RWPE1 (cell line): ENCODE results near the gene TUBA3E.
"Not testable (repeated sequence)": the region's sequence is repeated elsewhere in the genome, so short reads cannot be mapped to it uniquely, and the experiment has no call there.

Experiments
- CTCF ChIA-PET: fragments of 350-600 bp; sonication (Branson Sonifier 250); formaldehyde crosslinking; extraction: SDS; loops from one replicate; lab custom pipeline; 2021; lab: Yijun Ruan, JAX
- POLR2A ChIA-PET: fragments of 400-600 bp; formaldehyde crosslinking; extraction: SDS; loops from one replicate; lab custom pipeline; 2020; ENCODE audit warnings: antibody characterized with exemption; ENCODE audit not compliant: low non-redundant PET; lab: Yijun Ruan, JAX
- DNase-seq: peaks from one replicate; pipeline ENCODE4 v3.0.0; 2012; ENCODE audit warnings: low spot score
- H3K27ac ChIP-seq: fragments of 450-650 bp; 2 replicates; pipeline ENCODE4 v1.5.1; 2017
- TF ChIP-seq, protein P1 (sequence below): fragments of 450-650 bp; conservative IDR thresholded peaks from 2 replicates; pipeline ENCODE4 v1.5.1; 2017; ENCODE audit warnings: low read depth, mild to moderate bottlenecking

TUBA3E gene

GRCh38 chr2:130152816-130153595 is 45.2 kb downstream of the TUBA3E start:
- H3K27ac ChIP-seq, result no peak overlapping the region
- TF ChIP-seq, protein P1, sequence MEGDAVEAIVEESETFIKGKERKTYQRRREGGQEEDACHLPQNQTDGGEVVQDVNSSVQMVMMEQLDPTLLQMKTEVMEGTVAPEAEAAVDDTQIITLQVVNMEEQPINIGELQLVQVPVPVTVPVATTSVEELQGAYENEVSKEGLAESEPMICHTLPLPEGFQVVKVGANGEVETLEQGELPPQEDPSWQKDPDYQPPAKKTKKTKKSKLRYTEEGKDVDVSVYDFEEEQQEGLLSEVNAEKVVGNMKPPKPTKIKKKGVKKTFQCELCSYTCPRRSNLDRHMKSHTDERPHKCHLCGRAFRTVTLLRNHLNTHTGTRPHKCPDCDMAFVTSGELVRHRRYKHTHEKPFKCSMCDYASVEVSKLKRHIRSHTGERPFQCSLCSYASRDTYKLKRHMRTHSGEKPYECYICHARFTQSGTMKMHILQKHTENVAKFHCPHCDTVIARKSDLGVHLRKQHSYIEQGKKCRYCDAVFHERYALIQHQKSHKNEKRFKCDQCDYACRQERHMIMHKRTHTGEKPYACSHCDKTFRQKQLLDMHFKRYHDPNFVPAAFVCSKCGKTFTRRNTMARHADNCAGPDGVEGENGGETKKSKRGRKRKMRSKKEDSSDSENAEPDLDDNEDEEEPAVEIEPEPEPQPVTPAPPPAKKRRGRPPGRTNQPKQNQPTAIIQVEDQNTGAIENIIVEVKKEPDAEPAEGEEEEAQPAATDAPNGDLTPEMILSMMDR, result no peak
- CTCF ChIA-PET, result no interaction called here
- POLR2A ChIA-PET, result no interaction called here
- DNase-seq, result no peak

DNA sequence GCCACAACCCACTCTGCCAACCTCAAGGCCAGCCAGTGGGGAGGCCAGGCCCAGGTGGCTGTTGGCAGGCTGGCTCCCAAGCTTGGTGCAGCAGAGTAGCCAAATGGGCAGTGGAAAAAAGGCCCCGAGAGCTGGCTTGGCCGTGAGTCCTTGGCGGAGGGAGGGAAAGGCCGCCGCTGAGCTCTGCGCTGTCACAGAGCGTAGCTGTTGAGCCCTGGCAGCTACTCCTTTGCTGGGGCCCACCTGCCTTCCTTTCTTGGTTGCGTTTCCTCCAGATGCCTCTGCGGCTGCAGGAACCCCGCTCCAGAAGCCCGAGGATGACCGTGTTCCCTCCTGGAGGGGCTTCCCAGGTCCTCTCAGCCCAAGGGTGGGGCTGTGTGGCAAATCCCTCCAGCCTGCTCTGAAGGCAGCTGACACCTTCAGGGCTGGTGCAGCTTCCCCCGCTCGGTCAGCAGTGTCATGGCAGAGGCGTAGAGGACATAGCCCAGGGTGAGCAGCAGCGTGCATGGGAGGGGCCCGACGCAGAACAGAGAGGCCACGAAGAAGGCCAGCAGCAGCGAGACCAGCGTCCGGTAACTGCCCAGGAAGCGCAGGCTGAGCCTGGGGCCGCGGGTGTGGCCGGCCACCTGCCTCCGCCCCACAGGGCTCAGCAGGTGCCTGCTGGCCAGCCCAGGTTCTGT is 46.0 kb downstream of the TUBA3E start:
- DNase-seq, H3K27ac ChIP-seq, POLR2A ChIA-PET: not testable (repeated sequence)
- CTCF ChIA-PET, result interaction anchor here (0.6 kb wide), 1 partner anchor 222 kb away, joined by 3 read pairs; no protein-coding TSS in a partner anchor

DNA sequence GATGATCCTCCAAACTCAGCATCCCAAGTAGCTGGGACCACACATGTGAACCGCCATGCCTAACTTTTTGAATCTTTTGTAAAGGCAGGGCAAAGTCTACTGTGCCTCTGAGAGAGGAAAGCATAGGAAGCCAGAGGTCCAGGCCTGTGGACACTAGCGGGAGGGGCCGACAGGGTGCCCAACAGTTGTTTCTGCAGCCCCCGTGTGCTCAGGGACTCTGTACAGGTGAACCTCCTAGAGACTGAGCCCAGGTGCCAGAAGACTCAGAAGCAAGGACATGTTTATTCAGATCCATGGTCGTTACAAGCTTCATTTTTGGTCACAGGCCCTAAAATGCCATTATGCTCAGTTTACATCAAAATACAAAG is 47.1 kb downstream of the TUBA3E start:
- POLR2A ChIA-PET, H3K27ac ChIP-seq, DNase-seq, CTCF ChIA-PET: not testable (repeated sequence)

DNA sequence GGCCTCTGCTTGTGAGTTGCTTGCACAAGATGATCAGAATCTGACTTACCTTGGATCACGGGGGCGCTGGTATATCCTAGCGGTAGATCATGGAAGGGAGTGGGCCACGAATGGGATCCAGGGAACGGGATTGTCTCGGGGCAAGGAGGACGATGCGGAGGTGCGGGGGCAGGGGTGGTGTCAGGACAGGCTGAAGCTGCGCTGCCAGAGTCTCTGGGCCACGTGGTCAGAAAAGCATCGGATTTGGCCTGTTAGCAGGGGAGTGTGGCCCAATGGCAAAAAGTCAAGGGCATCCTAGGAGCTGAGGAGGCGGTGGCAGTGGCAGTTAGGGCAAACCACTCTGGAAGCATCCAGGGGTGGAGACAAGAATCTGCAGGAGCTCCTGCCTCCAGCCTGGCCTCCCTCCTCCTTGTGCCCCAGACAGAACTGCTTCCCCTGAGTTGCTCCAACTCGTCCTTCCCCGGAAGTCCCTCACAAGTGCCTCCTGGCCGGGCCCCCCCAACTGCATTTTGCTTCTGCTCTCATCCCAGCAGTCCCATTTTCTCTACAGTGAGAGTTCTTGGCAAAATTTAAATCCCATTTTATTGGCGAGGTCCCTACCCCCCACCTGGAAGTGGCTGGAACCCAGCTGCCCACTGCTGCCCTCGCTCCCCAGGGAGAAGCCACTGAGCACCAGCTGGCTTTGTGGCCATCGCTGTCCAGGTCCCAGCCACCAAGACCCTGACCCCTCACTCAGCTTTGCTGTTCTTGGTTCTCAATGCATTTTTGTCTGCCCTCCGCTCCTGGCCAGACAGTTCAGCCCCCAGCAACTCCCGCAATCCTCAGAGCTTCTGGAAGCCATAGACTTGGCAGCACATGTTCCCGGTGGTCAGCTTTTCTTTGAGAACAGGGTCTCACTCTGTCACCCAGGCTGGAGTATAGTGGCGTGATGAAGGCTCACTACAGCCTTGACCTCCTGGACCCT is 47.8 kb downstream of the TUBA3E start:
- POLR2A ChIA-PET, result no interaction called here
- TF ChIP-seq, protein P1, result no peak
- CTCF ChIA-PET, result no interaction called here
- no peak overlapping the region for H3K27ac ChIP-seq
- DNase-seq, result no peak

DNA sequence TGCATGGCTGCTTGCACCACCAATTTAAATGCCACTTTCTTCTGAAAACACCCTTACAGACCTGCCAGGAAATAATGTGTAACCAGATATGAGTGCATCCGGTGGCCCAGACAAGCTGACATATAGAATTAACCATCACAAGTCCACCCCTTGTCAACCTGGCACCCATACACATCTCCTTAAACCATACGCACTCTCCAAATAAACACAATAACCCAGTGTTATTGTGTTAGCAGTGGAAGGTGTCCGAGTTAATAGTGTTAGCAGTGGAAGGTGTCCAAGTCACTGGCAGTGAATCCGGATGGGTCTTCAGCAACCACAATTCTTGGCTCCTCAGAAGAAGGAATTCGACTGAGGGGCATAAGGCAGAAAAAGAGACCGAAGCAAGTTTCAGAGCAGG is 49.7 kb downstream of the TUBA3E start:
- CTCF ChIA-PET, result interaction anchor here (0.6 kb wide), 1 partner anchor 1006 kb away, joined by 4 read pairs; no protein-coding TSS in a partner anchor
- DNase-seq, H3K27ac ChIP-seq, POLR2A ChIA-PET: not testable (repeated sequence)

DNA sequence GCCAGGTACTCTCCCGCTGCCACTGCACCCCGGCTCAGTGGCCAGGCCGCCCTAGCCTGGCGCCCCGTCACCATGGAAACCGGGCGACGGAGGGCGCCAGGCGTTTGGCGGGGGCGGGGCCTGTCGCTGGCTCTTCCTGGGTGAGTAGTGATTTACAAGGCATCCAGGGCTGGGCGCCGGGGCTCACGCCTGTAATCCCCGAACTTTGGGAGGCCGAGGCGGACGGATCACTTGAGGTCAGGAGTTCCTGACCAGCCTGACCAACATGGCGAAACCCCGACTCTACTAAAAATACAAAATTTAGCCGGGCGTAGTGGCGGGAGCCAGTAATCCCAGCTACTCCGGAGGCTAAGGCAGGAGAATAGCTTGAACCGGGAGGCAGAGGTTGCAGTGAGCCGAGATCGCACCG is 53.2 kb downstream of the TUBA3E start, which contains the start of gene CCDC74B:
Gene CCDC74B (minus strand): TSS at position 107 of the 409 bp plus-strand sequence. CDS start 116 bp downstream, outside the sequence.
- peak within 1 kb of the TSS; percentile 41; the same call in 1 of the 2 replicates for H3K27ac ChIP-seq
- CTCF ChIA-PET, DNase-seq, POLR2A ChIA-PET: not testable (repeated sequence)

DNA sequence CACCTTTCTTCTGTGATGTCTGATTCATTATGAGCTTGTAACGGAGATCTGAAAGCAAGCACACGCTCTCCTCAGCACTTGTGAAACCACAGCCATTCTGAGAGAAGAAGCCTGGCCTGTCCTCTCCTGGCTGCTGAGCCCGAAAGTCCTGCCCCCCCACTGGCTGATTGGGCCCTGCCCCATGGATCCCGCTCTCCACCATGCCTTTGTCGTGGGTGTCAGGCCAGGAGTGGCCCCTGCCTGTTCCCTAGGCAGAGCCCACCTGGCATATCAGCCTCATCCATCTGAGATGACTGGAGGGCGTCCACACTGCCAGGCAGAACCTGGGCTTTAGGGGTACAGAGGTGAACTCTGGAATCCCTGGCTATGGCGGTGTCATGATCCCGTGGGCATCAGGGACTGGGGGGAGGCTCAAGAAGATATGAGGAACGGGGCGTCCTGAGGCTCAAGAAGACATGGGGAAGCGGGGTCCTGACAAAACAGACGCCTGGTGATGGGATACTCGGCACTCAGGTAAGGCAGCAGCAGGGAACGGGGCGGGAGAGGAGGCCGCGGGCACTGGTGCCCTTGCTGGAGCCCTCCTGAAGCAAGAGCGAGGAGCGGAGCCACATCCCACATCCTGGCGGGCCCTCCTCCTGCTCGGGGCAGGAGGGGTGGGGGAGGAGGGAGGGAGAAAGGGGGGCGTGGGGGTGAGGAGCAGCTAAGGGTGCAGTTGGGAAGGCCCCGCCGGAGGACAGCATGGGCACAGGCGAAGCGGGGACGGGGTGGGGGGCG is 54.8 kb downstream of the TUBA3E start:
- CTCF ChIA-PET, DNase-seq, POLR2A ChIA-PET, H3K27ac ChIP-seq: not testable (repeated sequence)

DNA sequence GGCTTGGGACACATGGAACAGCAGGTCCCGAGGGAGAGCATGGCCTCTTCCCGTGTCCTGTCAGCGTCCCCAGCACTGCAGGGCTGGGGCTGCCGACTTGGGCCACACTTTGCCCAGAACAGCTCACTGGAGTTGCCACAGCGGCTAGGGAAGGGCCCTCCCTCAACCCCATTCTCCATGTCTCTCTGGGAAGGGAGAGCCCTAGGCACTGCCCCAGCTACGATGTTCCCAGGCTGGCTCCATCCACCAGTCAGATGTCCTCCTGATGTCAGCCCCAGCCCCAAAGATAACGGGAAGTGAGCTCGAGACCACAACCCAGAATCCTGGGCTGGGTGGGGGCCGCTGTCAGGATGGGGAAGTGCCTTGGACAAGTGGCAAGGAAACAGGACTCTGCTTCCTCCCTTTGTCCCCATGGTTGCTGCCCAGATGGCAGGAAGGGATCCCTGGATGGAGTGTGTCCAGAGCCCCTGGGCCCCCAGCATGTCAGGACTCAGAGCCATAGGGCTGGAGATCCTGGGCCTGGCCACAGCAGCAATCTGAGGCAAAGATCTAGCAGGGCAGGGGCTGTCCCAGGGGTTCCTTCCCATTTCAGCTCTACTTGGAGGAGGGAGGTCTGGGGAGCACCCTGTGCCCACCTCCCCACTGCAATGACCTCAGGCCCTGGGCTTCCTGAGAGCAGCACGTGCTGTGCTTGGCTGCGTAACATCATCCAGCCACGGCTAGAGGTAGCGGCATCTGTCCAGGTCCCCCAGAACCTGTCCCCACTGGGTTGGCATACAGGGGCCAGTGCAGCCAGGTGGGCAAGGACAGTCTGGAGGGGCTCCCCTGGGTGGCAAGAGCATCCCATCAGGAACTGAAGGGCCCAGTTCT is 55.6 kb downstream of the TUBA3E start:
- POLR2A ChIA-PET, DNase-seq, H3K27ac ChIP-seq, CTCF ChIA-PET: not testable (repeated sequence)
